Left ventricle myocardium inferior (tissue), 1 donor: ENCODE data around the gene STARD9. TPM values are rescaled to one million over a fixed set of nuclear protein-coding genes. Genes with fewer than 3 reads are reported as not detected.

Experiments
- DNase-seq: peaks from one replicate; pipeline ENCODE4 v3.0.0-alpha.2; 2020
- H3K27ac ChIP-seq: fragments of 200-600 bp; replicated peaks from 2 replicates; pipeline ENCODE4 v1.8.0; 2021
- H3K27me3 ChIP-seq: fragments of 200-600 bp; 2 replicates; pipeline ENCODE4 v1.8.0; 2021; ENCODE audit warnings: low read depth
- H3K36me3 ChIP-seq: fragments of 200-600 bp; 2 replicates; pipeline ENCODE4 v1.8.0; 2021
- H3K4me1 ChIP-seq: fragments of 200-600 bp; 2 replicates; pipeline ENCODE4 v1.8.0; 2021
- H3K4me3 ChIP-seq: fragments of 200-600 bp; 2 replicates; pipeline ENCODE4 v1.8.0; 2021; ENCODE audit warnings: mild to moderate bottlenecking, moderate library complexity
- H3K9me3 ChIP-seq: fragments of 200-600 bp; replicated peaks from 2 replicates; pipeline ENCODE4 v1.8.0; 2021
- intact Hi-C: fragments of 100-400 bp; cut with micrococcal nuclease; formaldehyde crosslinking; loops from one replicate; pipeline ENCODE4 v1.11.0; 2022
- total RNA-seq: library from RNA; stranded (reverse); fragmentation: NEBNext Ultra II Directional; extraction: Animal tissue kit (Norgen Biotek cat#: 25700); gene quantifications from one replicate; pipeline ENCODE4 v1.2.1, GENCODE V29; 2021
- TF ChIP-seq, protein P1 (sequence below): fragments of 200-600 bp; IDR thresholded peaks from 2 replicates; pipeline ENCODE4 v1.8.0; 2021; ENCODE audit warnings: antibody characterized with exemption, mild to moderate bottlenecking, borderline replicate concordance
- donor health status: DM: no; HTN: yes; CAD: no; lungs with severe emphysema.

Gene STARD9
- total RNA-seq, 1 donor from 2014 or later, result 4.9 TPM

- Histone ChIP-seq H3K27ac (no peak overlapping the region), H3K4me3 (no peak overlapping the region), H3K9me3 (no peaks in the 10 kb centered on the region), H3K4me1 (no peaks in the 10 kb centered on the region), H3K27me3 (no peaks in the 10 kb centered on the region), H3K36me3 (peaks cover 95% of the 10 kb centered on the region)
- DNase-seq, result no peak
- TF ChIP-seq, protein P1, sequence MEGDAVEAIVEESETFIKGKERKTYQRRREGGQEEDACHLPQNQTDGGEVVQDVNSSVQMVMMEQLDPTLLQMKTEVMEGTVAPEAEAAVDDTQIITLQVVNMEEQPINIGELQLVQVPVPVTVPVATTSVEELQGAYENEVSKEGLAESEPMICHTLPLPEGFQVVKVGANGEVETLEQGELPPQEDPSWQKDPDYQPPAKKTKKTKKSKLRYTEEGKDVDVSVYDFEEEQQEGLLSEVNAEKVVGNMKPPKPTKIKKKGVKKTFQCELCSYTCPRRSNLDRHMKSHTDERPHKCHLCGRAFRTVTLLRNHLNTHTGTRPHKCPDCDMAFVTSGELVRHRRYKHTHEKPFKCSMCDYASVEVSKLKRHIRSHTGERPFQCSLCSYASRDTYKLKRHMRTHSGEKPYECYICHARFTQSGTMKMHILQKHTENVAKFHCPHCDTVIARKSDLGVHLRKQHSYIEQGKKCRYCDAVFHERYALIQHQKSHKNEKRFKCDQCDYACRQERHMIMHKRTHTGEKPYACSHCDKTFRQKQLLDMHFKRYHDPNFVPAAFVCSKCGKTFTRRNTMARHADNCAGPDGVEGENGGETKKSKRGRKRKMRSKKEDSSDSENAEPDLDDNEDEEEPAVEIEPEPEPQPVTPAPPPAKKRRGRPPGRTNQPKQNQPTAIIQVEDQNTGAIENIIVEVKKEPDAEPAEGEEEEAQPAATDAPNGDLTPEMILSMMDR, result no peak
- intact Hi-C loops, result no loop called here
Measured at GRCh38 chr15:42692997-42693396, 117.6 kb downstream of the STARD9 start.

DNA sequence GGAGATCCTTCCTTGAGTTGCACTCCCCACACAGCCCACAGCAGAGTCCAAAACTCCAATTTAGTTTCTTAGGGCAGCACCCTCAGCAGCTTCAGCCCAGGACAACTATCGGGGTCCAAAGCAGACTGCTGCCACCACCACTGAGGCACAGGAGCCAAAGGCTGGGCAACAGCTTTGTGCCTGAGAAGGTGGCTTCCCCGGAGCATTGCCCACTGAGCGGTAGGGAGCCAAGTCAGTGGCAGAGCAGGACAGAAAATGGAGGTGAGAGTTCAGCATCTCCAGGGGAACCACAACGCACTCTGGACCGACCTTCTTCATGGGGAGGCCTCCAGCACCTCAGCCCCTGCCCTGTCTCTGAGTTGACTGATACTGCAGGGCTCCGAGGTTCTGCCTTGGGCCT, 118.1 kb downstream of the STARD9 start:
- peaks cover 91% of the 10 kb centered on the region for H3K36me3 ChIP-seq
- intact Hi-C loops, result no loop called here

GRCh38 chr15:42693942-42694341, 118.5 kb downstream of the STARD9 start:
- no peak overlapping the region for H3K27ac ChIP-seq
- intact Hi-C loops, result no loop called here
- no peaks in the 10 kb centered on the region for H3K9me3 ChIP-seq
- H3K4me3 ChIP-seq, result no peak overlapping the region
- H3K27me3 ChIP-seq, result no peaks in the 10 kb centered on the region
- TF ChIP-seq, protein P1, result no peak
- no peak for DNase-seq
- H3K36me3 ChIP-seq, result peaks cover 89% of the 10 kb centered on the region
- H3K4me1 ChIP-seq, result no peaks in the 10 kb centered on the region

More for the DNA sequence above, 118.1 kb downstream of the STARD9 start:
- TF ChIP-seq, protein P1, result no peak
- Histone ChIP-seq H3K27me3 (no peaks in the 10 kb centered on the region), H3K4me1 (no peaks in the 10 kb centered on the region), H3K4me3 (no peak overlapping the region), H3K9me3 (no peaks in the 10 kb centered on the region), H3K27ac (no peak overlapping the region)
- DNase-seq, result no peak

DNA sequence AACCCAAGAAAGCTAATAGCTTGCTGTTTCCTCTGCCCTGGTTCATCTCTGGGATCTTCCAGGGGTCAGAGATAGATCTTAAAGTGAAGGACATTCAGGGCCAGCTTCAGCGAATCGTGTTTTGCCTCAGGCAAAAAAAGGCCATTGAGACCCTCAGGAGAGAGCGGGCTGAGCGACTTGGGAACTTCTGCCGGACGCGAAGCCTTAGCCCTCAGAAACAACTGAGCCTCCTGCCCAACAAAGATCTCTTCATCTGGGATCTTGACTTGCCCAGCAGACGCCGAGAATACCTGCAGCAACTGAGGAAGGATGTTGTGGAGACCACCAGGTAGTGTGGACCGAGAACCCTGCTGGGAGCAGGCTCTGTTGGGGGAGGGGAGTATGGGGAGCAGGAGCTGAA, 119.0 kb downstream of the STARD9 start:
- Histone ChIP-seq H3K27me3 (no peaks in the 10 kb centered on the region), H3K4me3 (no peak overlapping the region), H3K9me3 (no peaks in the 10 kb centered on the region), H3K36me3 (peaks cover 87% of the 10 kb centered on the region), H3K4me1 (no peaks in the 10 kb centered on the region), H3K27ac (no peak overlapping the region)
- TF ChIP-seq, protein P1, result no peak
- DNase-seq, result no peak
- intact Hi-C loops, result no loop called here

DNA sequence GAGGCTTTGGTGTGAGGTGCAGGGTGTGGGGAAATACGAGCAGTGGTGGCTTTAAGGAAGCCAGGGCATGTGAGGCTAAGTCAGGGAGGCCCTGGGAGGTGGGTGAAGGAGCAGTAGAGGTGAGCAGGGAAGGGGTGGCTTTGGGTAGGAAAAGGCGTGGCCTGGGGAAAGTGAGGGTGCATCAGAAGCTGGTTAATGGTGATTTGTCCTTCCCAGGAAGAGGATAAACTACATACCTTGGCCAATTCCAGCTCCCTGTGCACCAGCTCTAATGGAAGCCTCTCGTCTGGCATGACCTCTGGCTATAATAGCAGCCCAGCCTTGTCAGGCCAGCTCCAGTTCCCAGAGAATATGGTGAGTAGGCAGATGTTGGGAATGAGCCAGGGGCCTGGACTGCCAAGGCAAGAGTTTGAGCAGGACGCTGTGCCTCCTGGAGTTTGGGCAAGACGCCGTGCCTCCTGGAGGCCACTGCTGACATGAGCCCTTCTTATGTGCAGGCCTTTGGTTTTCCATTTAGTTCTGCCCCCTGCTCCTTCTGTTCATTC, 120.2 kb downstream of the STARD9 start:
- Histone ChIP-seq H3K9me3 (peaks cover 2% of the 10 kb centered on the region), H3K27me3 (no peaks in the 10 kb centered on the region), H3K4me1 (no peaks in the 10 kb centered on the region), H3K36me3 (peaks cover 76% of the 10 kb centered on the region), H3K4me3 (no peak overlapping the region), H3K27ac (no peak overlapping the region)
- no peak for DNase-seq
- TF ChIP-seq, protein P1, result no peak
- intact Hi-C loops, result no loop called here

DNA sequence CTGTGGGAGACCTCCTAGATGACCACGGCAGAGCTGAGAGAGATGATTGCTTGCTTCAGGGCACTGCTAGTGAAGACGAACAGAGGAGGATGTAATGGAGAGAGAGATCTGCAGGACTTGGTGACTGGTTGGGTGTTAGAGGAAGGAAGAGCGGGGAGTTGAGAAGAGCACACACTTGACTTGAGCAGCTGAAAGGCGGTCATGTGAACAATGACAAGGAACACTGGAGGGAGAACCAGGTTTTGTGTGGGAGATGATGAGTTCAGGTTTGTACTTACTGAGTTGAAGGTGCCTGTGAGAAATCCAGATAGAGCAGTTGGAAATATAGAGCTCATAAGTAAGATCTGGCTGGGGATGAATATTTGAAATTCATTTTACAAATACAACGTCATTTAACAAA, 121.2 kb downstream of the STARD9 start:
- intact Hi-C loops, result no loop called here
- TF ChIP-seq, protein P1, result no peak

More for the DNA sequence above, 121.2 kb downstream of the STARD9 start:
- H3K9me3 ChIP-seq, result peaks cover 12% of the 10 kb centered on the region
- no peaks in the 10 kb centered on the region for H3K27me3 ChIP-seq
- H3K27ac ChIP-seq, result no peak overlapping the region
- no peak overlapping the region for H3K4me3 ChIP-seq
- H3K36me3 ChIP-seq, result peaks cover 79% of the 10 kb centered on the region
- no peak for DNase-seq
- no peaks in the 10 kb centered on the region for H3K4me1 ChIP-seq
